Fibroblast of pulmonary artery (primary cell): ENCODE data around the gene DNMT3A.

ENCODE experiments used
- DNase-seq: peaks from one replicate; pipeline ENCODE4 v3.0.0-alpha.2; 2010; ENCODE audit warnings: low read depth
- H3K4me3 ChIP-seq: replicated peaks from 2 replicates; pipeline ENCODE4 v1.5.1; 2011; ENCODE audit warnings: low read depth, mild to moderate bottlenecking, control low read depth, low read length, moderate library complexity
- TF ChIP-seq, protein P1 (sequence below): IDR thresholded peaks from 2 replicates; pipeline ENCODE4 v1.5.1; 2011; ENCODE audit warnings: mild to moderate bottlenecking, control low read depth, low read length, inconsistent platforms; ENCODE audit errors: missing control alignments

The DNMT3A gene

GRCh38 chr2:25249785-25250184 is 91.9 kb downstream of the DNMT3A start:
- TF ChIP-seq, protein P1, sequence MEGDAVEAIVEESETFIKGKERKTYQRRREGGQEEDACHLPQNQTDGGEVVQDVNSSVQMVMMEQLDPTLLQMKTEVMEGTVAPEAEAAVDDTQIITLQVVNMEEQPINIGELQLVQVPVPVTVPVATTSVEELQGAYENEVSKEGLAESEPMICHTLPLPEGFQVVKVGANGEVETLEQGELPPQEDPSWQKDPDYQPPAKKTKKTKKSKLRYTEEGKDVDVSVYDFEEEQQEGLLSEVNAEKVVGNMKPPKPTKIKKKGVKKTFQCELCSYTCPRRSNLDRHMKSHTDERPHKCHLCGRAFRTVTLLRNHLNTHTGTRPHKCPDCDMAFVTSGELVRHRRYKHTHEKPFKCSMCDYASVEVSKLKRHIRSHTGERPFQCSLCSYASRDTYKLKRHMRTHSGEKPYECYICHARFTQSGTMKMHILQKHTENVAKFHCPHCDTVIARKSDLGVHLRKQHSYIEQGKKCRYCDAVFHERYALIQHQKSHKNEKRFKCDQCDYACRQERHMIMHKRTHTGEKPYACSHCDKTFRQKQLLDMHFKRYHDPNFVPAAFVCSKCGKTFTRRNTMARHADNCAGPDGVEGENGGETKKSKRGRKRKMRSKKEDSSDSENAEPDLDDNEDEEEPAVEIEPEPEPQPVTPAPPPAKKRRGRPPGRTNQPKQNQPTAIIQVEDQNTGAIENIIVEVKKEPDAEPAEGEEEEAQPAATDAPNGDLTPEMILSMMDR, result no peak
- H3K4me3 ChIP-seq, result no peak overlapping the region
- no peak for DNase-seq

DNA sequence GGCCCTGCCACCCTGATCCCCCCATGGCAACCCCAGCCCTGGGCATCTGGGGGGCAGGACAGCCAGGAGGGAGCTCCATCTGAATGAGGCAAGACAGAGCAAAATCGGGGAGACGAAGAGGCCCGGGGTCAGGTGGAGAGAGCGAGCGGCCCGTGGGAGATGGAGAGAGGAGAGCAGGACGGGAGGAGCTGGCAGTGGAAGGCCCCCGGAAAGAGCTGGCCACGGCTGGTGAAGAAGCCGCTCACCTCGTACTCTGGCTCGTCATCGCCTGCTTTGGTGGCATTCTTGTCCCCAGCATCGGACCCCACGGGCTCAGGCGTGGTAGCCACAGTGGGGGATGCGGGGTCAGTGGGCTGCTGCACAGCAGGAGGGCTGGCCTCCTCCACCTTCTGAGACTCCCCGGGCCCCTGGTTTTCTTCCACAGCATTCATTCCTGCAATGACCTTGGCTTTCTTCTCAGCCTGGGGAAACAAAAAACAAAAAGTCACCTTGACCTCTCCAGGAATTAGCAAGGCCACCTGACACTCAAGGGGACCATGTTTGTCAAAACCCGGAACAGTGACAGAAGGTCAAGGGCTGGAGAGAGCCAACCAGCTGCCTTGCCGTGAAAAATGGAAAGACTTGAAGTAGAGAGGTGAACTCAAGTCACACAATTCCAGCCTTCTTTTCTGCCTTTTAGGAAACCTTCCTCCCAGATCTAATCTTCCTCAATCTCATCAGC is 93.8 kb downstream of the DNMT3A start:
- H3K4me3 ChIP-seq, result no peak overlapping the region
- TF ChIP-seq, protein P1, result no peak
- no peak for DNase-seq

DNA sequence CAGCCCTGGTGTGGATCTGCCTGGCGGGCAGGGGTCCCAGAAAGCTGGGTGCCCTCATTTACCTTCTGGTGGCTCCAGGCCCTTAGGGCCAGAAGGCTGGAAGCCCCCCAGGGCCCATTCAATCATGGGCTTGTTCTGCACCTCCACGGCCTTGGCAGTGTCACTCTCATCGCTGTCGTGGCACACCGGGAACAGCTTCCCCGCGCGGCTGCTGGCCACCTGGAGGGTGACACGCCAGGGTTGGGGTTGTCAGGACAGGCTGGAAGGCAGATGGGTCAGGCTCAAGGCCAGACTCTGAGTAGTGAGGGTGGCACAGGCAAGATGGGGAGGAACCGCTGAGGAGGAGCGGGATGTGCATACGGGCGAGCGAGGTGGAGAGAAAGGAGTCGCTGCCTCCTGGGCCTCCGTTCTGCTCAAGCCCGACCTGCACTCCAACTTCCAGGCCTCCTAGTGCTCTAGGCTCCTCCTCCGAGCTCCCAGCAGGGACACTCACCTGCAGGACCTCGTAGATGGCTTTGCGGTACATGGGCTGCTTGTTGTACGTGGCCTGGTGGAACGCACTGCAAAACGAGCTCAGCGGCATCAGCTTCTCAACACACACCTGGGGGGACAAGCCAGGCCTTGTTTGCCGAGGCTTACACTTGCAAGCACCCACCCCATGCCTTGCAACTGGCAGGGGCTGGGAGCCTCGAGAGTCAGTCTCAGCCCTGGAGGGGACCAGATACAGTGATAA is 95.0 kb downstream of the DNMT3A start:
- no peak overlapping the region for H3K4me3 ChIP-seq
- TF ChIP-seq, protein P1, result no peak
- DNase-seq, result no peak

- no peak for DNase-seq
- TF ChIP-seq, protein P1, result no peak
- no peak overlapping the region for H3K4me3 ChIP-seq
Observed at GRCh38 chr2:25246001-25246400, 95.7 kb downstream of the DNMT3A start.

DNA sequence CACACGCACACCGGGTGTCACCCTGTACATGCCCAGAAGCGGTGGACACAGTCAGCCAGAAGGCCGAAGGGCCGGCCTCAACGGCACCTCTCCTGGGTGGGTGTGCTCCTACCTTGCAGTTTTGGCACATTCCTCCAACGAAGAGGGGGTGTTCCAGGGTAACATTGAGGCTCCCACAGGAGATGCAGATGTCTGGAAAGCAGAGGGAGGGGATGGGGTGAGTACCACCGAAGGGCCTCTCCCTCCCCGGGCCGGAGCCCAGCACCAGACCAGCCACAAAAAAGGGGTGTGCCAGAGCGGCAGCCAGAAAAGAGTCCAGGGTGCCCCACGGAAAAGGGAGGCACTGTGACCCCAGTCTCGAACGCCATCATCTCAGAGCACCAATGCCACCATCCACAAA is 96.6 kb downstream of the DNMT3A start:
- no peak for DNase-seq
- TF ChIP-seq, protein P1, result no peak
- no peak overlapping the region for H3K4me3 ChIP-seq

- DNase-seq, result no peak
- H3K4me3 ChIP-seq, result no peak overlapping the region
- TF ChIP-seq, protein P1, result no peak
Observed at GRCh38 chr2:25243995-25244394, 97.7 kb downstream of the DNMT3A start.
